HFF-Myc (cell line): ENCODE data around the gene ARMH1.

Experiments
- DNase-seq: peaks from one replicate; pipeline ENCODE4 v3.0.0-alpha.2; 2011; ENCODE audit warnings: low read depth; ENCODE audit errors: extremely low read depth
- H3K4me3 ChIP-seq: replicated peaks from 2 replicates; pipeline ENCODE4 v1.5.1; 2011; ENCODE audit warnings: low read depth, mild to moderate bottlenecking, control low read depth, low read length
- CTCF ChIP-seq: IDR thresholded peaks from 2 replicates; pipeline ENCODE4 v1.5.1; 2012; ENCODE audit warnings: mild to moderate bottlenecking, low read depth, low read length, control low read depth; ENCODE audit errors: missing control alignments

ARMH1 gene

GRCh38 chr1:44701141-44701573, 26.6 kb downstream of the ARMH1 start:
- DNase-seq: no peak
- no peak overlapping the region for H3K4me3 ChIP-seq

GRCh38 chr1:44705470-44705869, 31.0 kb downstream of the ARMH1 start:
- H3K4me3 ChIP-seq: no peak overlapping the region
- TF ChIP-seq CTCF: no peak
- DNase-seq: no peak

More at GRCh38 chr1:44701141-44701573, 26.6 kb downstream of the ARMH1 start:
- TF ChIP-seq CTCF: no peak

- DNase-seq: no peak
- no peak for TF ChIP-seq CTCF
- no peak overlapping the region for H3K4me3 ChIP-seq
These were observed 31.4 kb downstream of the ARMH1 start for GRCh38 chr1:44705938-44706337.

- H3K4me3 ChIP-seq: no peak overlapping the region
- TF ChIP-seq CTCF: no peak
- peak; percentile 79 for DNase-seq
These were observed 32.8 kb downstream of the ARMH1 start for GRCh38 chr1:44707112-44707881.

- peak; percentile 24 for DNase-seq
These were observed 33.7 kb downstream of the ARMH1 start for GRCh38 chr1:44707959-44708831.

GRCh38 chr1:44713321-44713781, 38.8 kb downstream of the ARMH1 start:
- H3K4me3 ChIP-seq: no peak overlapping the region
- TF ChIP-seq CTCF: no peak
- DNase-seq: no peak

More at GRCh38 chr1:44707959-44708831, 33.7 kb downstream of the ARMH1 start:
- peak; percentile 51 for TF ChIP-seq CTCF
- no peak overlapping the region for H3K4me3 ChIP-seq
